Measurements from ENCODE around the gene PALLD.

PALLD gene

GRCh38 chr4:168485156-168485910, 11.5 kb upstream of the PALLD start:
- TF ChIP-seq, protein P1, sequence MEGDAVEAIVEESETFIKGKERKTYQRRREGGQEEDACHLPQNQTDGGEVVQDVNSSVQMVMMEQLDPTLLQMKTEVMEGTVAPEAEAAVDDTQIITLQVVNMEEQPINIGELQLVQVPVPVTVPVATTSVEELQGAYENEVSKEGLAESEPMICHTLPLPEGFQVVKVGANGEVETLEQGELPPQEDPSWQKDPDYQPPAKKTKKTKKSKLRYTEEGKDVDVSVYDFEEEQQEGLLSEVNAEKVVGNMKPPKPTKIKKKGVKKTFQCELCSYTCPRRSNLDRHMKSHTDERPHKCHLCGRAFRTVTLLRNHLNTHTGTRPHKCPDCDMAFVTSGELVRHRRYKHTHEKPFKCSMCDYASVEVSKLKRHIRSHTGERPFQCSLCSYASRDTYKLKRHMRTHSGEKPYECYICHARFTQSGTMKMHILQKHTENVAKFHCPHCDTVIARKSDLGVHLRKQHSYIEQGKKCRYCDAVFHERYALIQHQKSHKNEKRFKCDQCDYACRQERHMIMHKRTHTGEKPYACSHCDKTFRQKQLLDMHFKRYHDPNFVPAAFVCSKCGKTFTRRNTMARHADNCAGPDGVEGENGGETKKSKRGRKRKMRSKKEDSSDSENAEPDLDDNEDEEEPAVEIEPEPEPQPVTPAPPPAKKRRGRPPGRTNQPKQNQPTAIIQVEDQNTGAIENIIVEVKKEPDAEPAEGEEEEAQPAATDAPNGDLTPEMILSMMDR (conservative IDR thresholded peaks at IDR 0.05; ENCODE audit: low read depth, low read length), result no peak
- no peak overlapping the region for H3K4me3 ChIP-seq (ENCODE audit: low read length)
- no peak for DNase-seq (ENCODE audit: low read depth)

GRCh38 chr4:168486912-168487281, 10.0 kb upstream of the PALLD start:
- H3K4me3 ChIP-seq (ENCODE audit: low read length), result no peak overlapping the region
- TF ChIP-seq, protein P1 (conservative IDR thresholded peaks at IDR 0.05; ENCODE audit: low read depth, low read length), result no peak
- DNase-seq (ENCODE audit: low read depth), result no peak

DNA sequence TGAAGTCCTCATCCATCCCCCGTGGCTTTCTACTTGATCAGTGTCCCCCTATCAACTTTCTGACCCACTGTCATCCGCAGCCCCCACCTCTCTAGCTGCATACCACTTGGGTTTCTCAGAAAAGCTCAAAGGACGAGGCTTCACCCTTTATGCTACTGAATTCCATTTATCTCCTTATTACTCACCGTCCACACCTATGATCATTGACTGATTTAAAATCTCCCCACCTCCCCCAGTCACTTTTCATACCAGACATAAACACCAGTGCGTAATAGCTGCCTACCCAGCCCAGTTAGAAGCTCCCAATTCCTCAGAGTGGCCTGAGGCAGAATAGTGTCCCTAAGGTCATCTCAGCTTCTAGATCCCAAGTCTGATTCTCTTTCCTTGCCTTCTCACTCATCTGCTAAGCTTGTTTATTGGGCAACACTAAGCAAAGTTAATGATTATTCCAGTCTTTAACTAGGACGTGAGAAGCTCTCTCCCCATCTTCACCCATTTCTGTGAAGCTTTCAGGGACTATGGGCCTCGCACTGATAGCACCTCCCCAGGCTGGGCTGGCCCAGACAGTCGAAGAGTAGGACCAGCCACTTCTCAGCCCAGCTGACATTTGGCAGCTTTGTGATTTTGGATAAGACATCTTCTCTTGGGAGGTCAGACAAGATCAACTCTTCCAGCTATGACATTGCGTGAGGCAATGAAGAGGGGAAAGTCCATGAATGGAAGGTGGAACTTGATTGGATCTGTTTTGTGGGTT, 9.4 kb upstream of the PALLD start:
- H3K4me3 ChIP-seq (ENCODE audit: low read length), result no peak overlapping the region
- no peak for DNase-seq (ENCODE audit: low read depth)
- TF ChIP-seq, protein P1 (conservative IDR thresholded peaks at IDR 0.05; ENCODE audit: low read depth, low read length), result no peak

- no peak for DNase-seq (ENCODE audit: low read depth)
- TF ChIP-seq, protein P1 (conservative IDR thresholded peaks at IDR 0.05; ENCODE audit: low read depth, low read length), result no peak
- no peak overlapping the region for H3K4me3 ChIP-seq (ENCODE audit: low read length)
These were observed 8.0 kb upstream of the PALLD start for GRCh38 chr4:168488869-168489274.

DNA sequence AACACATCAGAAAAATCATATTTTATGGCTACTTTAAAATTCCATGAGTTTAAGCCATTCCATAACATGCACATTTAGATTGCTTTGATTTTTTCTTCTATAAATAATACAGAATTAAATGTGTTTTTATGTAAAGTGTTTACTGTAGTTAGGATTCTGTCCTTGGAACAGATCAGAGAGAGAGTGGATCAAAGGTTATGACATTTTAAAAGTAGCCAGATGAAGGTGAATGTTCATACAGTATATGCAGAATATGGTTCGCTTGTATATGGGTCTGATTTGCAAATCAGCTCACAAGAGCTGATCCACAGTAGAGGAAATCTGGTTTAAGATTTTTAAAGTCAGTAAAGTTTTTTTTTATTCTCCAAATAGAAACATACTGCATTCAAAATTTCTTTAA, 7.2 kb upstream of the PALLD start:
- TF ChIP-seq, protein P1 (conservative IDR thresholded peaks at IDR 0.05; ENCODE audit: low read depth, low read length), result no peak
- H3K4me3 ChIP-seq (ENCODE audit: low read length), result no peak overlapping the region
- no peak for DNase-seq (ENCODE audit: low read depth)

- DNase-seq (ENCODE audit: low read depth), result no peak
- TF ChIP-seq, protein P1 (conservative IDR thresholded peaks at IDR 0.05; ENCODE audit: low read depth, low read length), result no peak
- no peak overlapping the region for H3K4me3 ChIP-seq (ENCODE audit: low read length)
These were observed 6.1 kb upstream of the PALLD start for GRCh38 chr4:168490711-168491110.

- no peak for DNase-seq (ENCODE audit: low read depth)
- TF ChIP-seq, protein P1 (conservative IDR thresholded peaks at IDR 0.05; ENCODE audit: low read depth, low read length), result no peak
These were observed 5.3 kb upstream of the PALLD start for GRCh38 chr4:168491563-168491962.

More at GRCh38 chr4:168491563-168491962, 5.3 kb upstream of the PALLD start:
- H3K4me3 ChIP-seq (ENCODE audit: low read length), result no peak overlapping the region

All from retinal pigment epithelial cell (primary cell).